ENCODE data around the gene ZNF19. TPM values are rescaled to one million over a fixed set of nuclear protein-coding genes. Genes with fewer than 3 reads are reported as not detected.

The ZNF19 gene
- total RNA-seq, 6 experiments from 2014 or later = 2.5 to 3.7 (median 2.6) TPM

GRCh38 chr16:71424626-71425025, 64.5 kb downstream of the ZNF19 start:
- no peak for TF ChIP-seq POLR2A (IDR thresholded peaks at IDR 0.05)
- no peak for TF ChIP-seq CTCF (IDR thresholded peaks at IDR 0.05)
- intact Hi-C loops (cut with DNase I) = no loop called here
- DNase-seq (no peak), ATAC-seq (no peak)
- Histone ChIP-seq H3K36me3 (no peaks in the 10 kb centered on the region), H3K4me3 (no peak overlapping the region), H3K27ac (no peak overlapping the region), H3K4me1 (no peaks in the 10 kb centered on the region), H3K27me3 (no peaks in the 10 kb centered on the region), H3K9me3 (no peaks in the 10 kb centered on the region)
- WGBS (ENCODE audit: insufficient coverage, low coverage, low lambda C conversion rate, missing lambda C conversion rate) = no CpG with 5 or more reads among the region's 6 CpGs

GRCh38 chr16:71423865-71424264, 65.3 kb downstream of the ZNF19 start:
- Histone ChIP-seq H3K27ac (no peak overlapping the region), H3K9me3 (no peaks in the 10 kb centered on the region), H3K36me3 (no peaks in the 10 kb centered on the region), H3K4me1 (no peaks in the 10 kb centered on the region), H3K27me3 (no peaks in the 10 kb centered on the region), H3K4me3 (no peak overlapping the region)
- TF ChIP-seq CTCF (IDR thresholded peaks at IDR 0.05) (no peak), POLR2A (IDR thresholded peaks at IDR 0.05) (no peak)
- intact Hi-C loops (cut with DNase I) = no loop called here
- ATAC-seq = no peak
- DNase-seq = no peak
- 46% methylated on average over 5 of the region's 7 CpGs for WGBS (ENCODE audit: insufficient coverage, low coverage, low lambda C conversion rate, missing lambda C conversion rate)

Other genes with a start within 250 kb of the ZNF19 start
- 10 to 100 TPM in 3 of 6 experiments, 1 to 10 TPM in 3; 8.4 to 15.9 (median 10.5) TPM for gene CMTR2, start 199.9 kb downstream of the ZNF19 start, total RNA-seq
- not detected for gene CALB2, start 130.6 kb downstream of the ZNF19 start, total RNA-seq
- not detected for gene TLE7, start 47.3 kb downstream of the ZNF19 start, total RNA-seq
- 1 to 10 TPM; 3.1 to 4.8 (median 3.9) TPM for gene ZNF23, start 27.1 kb downstream of the ZNF19 start, total RNA-seq
- 1 to 10 TPM; 2.0 to 6.5 (median 3.1) TPM for gene CHST4, start 37.1 kb upstream of the ZNF19 start, total RNA-seq
- gene TAT, start 87.8 kb upstream of the ZNF19 start, total RNA-seq = 1,000 to 10,000 TPM in 5 of 6 experiments, 100 to 1,000 TPM in 1; 109 to 3,026 (median 1,168) TPM
- 1 to 10 TPM; 4.4 to 9.2 (median 5.6) TPM for gene MARVELD3, start 136.9 kb upstream of the ZNF19 start, total RNA-seq
- gene PHLPP2, start 235.4 kb upstream of the ZNF19 start, total RNA-seq = 1 to 10 TPM; 2.3 to 9.8 (median 5.6) TPM

Data from right lobe of liver (tissue), 6 donors.